Measurements from ENCODE around the gene DNAL1.

DNAL1 gene

GRCh38 chr14:73724696-73725095 is 79.9 kb downstream of the DNAL1 start:
- no peak for DNase-seq (ENCODE audit: low read depth in 2 of 2)

GRCh38 chr14:73725116-73726024 is 80.6 kb downstream of the DNAL1 start:
- DNase-seq (ENCODE audit: low read depth in 2 of 2), result no peak

GRCh38 chr14:73726025-73726961 is 81.5 kb downstream of the DNAL1 start:
- DNase-seq (ENCODE audit: low read depth in 2 of 2), result no peak

GRCh38 chr14:73727166-73727565 is 82.4 kb downstream of the DNAL1 start:
- DNase-seq (ENCODE audit: low read depth in 2 of 2), result no peak

GRCh38 chr14:73728717-73729330 is 84.0 kb downstream of the DNAL1 start:
- no peak for DNase-seq (ENCODE audit: low read depth in 2 of 2)

- DNase-seq (ENCODE audit: low read depth in 2 of 2), result no peak
Observed at GRCh38 chr14:73729556-73730265, 84.9 kb downstream of the DNAL1 start.

- no peak for DNase-seq (ENCODE audit: low read depth in 2 of 2)
Observed at GRCh38 chr14:73731111-73731510, 86.3 kb downstream of the DNAL1 start.

- DNase-seq (ENCODE audit: low read depth in 2 of 2), result no peak
Observed at GRCh38 chr14:73732006-73732405, 87.2 kb downstream of the DNAL1 start.

GRCh38 chr14:73736842-73737241 is 92.1 kb downstream of the DNAL1 start:
- DNase-seq (ENCODE audit: low read depth in 2 of 2), result no peak

GRCh38 chr14:73738518-73739173 is 93.9 kb downstream of the DNAL1 start:
- no peak for DNase-seq (ENCODE audit: low read depth in 2 of 2)

- DNase-seq (ENCODE audit: low read depth in 2 of 2), result no peak
Observed at GRCh38 chr14:73739174-73739898, 94.5 kb downstream of the DNAL1 start.

- DNase-seq (ENCODE audit: low read depth in 2 of 2), result no peak
Observed at GRCh38 chr14:73739899-73740617, 95.3 kb downstream of the DNAL1 start.

GRCh38 chr14:73740618-73741326 is 96.0 kb downstream of the DNAL1 start:
- no peak for DNase-seq (ENCODE audit: low read depth in 2 of 2)

- DNase-seq (ENCODE audit: low read depth in 2 of 2), result no peak
Observed at GRCh38 chr14:73741386-73741875, 96.6 kb downstream of the DNAL1 start.

GRCh38 chr14:73741876-73742519 is 97.2 kb downstream of the DNAL1 start:
- DNase-seq (ENCODE audit: low read depth in 2 of 2), result no peak

- DNase-seq (ENCODE audit: low read depth in 2 of 2), result no peak
Observed at GRCh38 chr14:73742520-73743238, 97.9 kb downstream of the DNAL1 start.

- no peak for DNase-seq (ENCODE audit: low read depth in 2 of 2)
Observed at GRCh38 chr14:73743431-73743931, 98.7 kb downstream of the DNAL1 start.
